ENCODE results near the gene STAT3. TPM values are rescaled to one million over a fixed set of nuclear protein-coding genes. Genes with fewer than 3 reads are reported as not detected.

Gene STAT3
- polyA plus RNA-seq, 1 of the 3 experiments (the other 2 are of a cell fraction), result 35.7 TPM

DNA sequence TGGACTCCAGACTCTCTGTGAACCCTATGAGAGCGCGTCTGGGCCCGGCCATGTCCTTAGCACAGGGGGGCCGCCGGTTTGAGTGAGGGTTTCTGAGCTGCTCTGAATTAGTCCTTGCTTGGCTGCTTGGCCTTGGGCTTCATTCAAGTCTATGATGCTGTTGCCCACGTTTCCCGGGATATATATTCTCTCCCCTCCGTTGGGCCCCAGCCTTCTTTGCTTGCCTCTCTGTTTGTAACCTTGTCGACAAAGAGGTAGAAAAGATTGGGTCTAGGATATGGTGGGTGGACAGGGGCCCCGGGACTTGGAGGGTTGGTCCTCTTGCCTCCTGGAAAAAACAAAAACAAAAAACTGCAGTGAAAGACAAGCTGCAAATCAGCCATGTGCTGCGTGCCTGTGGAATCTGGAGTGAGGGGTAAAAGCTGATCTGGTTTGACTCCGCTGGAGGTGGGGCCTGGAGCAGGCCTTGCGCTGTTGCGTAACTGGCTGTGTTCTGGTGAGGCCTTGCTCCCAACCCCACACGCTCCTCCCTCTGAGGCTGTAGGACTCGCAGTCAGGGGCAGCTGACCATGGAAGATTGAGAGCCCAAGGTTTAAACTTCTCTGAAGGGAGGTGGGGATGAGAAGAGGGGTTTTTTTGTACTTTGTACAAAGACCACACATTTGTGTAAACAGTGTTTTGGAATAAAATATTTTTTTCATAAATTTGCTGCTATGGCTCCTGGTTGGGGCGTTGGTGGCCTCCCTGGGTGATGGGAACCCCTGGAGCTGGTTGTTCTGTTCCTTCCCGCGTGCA, 76.8 kb downstream of the STAT3 start:
- TF ChIP-seq, protein P1, sequence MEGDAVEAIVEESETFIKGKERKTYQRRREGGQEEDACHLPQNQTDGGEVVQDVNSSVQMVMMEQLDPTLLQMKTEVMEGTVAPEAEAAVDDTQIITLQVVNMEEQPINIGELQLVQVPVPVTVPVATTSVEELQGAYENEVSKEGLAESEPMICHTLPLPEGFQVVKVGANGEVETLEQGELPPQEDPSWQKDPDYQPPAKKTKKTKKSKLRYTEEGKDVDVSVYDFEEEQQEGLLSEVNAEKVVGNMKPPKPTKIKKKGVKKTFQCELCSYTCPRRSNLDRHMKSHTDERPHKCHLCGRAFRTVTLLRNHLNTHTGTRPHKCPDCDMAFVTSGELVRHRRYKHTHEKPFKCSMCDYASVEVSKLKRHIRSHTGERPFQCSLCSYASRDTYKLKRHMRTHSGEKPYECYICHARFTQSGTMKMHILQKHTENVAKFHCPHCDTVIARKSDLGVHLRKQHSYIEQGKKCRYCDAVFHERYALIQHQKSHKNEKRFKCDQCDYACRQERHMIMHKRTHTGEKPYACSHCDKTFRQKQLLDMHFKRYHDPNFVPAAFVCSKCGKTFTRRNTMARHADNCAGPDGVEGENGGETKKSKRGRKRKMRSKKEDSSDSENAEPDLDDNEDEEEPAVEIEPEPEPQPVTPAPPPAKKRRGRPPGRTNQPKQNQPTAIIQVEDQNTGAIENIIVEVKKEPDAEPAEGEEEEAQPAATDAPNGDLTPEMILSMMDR (IDR thresholded peaks at IDR 0.05), result no peak
- TF ChIP-seq MXI1 (IDR thresholded peaks at IDR 0.05; ENCODE audit: low read depth, low read length), result peak; percentile 90
- peak in 1 of 2 experiments; percentile 38; a peak in 1 of 4 replicates for TF ChIP-seq EP300 (IDR thresholded peaks at IDR 0.05; ENCODE audit: borderline replicate concordance in 1 of 2, low read depth in 1 of 2, low read length in 1 of 2)
- TF ChIP-seq FOXJ3 (CRISPR knock-in tag; IDR thresholded peaks at IDR 0.05), result no peak
- Histone ChIP-seq H3K79me2 (ENCODE audit: insufficient read depth) (no peaks in the 10 kb centered on the region), H3K9ac (no peak overlapping the region), H4K20me1 (ENCODE audit: insufficient read depth) (no peaks in the 10 kb centered on the region), H3F3A (replicated peaks; ENCODE audit: insufficient read depth) (peaks cover 14% of the 10 kb centered on the region), H3K9me2 (no peaks in the 10 kb centered on the region), H3K4me3 (ENCODE audit: low read depth in 2 of 2, low read length in 1 of 2) (no peak overlapping the region), H2AFZ (ENCODE audit: low read depth) (no peak overlapping the region), H3K27ac (ENCODE audit: low read depth in 2 of 2, low read length in 1 of 2) (peak overlapping the region in 1 of 2 experiments; percentile 51; a peak in 2 of 4 replicates), H3K4me1 (ENCODE audit: control insufficient read depth in 1 of 2, insufficient read depth in 2 of 2, low read depth in 1 of 2, low read length in 1 of 2) (peaks cover 0 to 15% of the 10 kb centered on the region in 2 experiments; a peak in 2 of 4 replicates), H3K27me3 (ENCODE audit: insufficient read depth) (no peaks in the 10 kb centered on the region), H3K9me3 (no peaks in the 10 kb centered on the region), H3K36me3 (replicated peaks in 1 of 2; ENCODE audit: control insufficient read depth in 1 of 2, insufficient read depth in 2 of 2, low read length in 1 of 2) (peaks cover 12 to 28% of the 10 kb centered on the region in 2 experiments), H3K4me2 (peak overlapping the region; percentile 26; the same call in 1 of the 2 replicates)
- WGBS (ENCODE audit: low lambda C conversion rate), result 88% methylated on average over 19 of the region's 19 CpGs
- ChIA-PET CTCF (interaction anchor here (0.6 to 26.2 kb wide), 31 partner anchors 10 to 345 kb away, joined by 3 to 683 read pairs (median 5); partner anchors contain the start of genes CAVIN1, CNP, KCNH4 and STAT3), POLR2A (interaction anchor here (1.0 to 1.3 kb wide), 3 partner anchors 34 to 118 kb away, joined by 3 to 4 read pairs (median 4); partner anchors contain the start of gene STAT3)
- peak; percentile 82 for DNase-seq

- Histone ChIP-seq H3K4me3 (ENCODE audit: low read depth in 2 of 2, low read length in 1 of 2) (no peak overlapping the region), H2AFZ (ENCODE audit: low read depth) (no peak overlapping the region), H4K20me1 (ENCODE audit: insufficient read depth) (no peaks in the 10 kb centered on the region), H3K4me2 (no peak overlapping the region), H3K79me2 (ENCODE audit: insufficient read depth) (no peaks in the 10 kb centered on the region), H3F3A (replicated peaks; ENCODE audit: insufficient read depth) (peaks cover 14% of the 10 kb centered on the region), H3K27me3 (ENCODE audit: insufficient read depth) (no peaks in the 10 kb centered on the region), H3K27ac (ENCODE audit: low read depth in 2 of 2, low read length in 1 of 2) (no peak overlapping the region), H3K9me3 (no peaks in the 10 kb centered on the region), H3K9ac (no peak overlapping the region), H3K9me2 (no peaks in the 10 kb centered on the region), H3K36me3 (replicated peaks in 1 of 2; ENCODE audit: control insufficient read depth in 1 of 2, insufficient read depth in 2 of 2, low read length in 1 of 2) (peaks cover 6 to 23% of the 10 kb centered on the region in 2 experiments), H3K4me1 (ENCODE audit: control insufficient read depth in 1 of 2, insufficient read depth in 2 of 2, low read depth in 1 of 2, low read length in 1 of 2) (peaks cover 0 to 15% of the 10 kb centered on the region in 2 experiments; a peak in 2 of 4 replicates)
- no peak for DNase-seq
- 82% methylated on average over 8 of the region's 9 CpGs for WGBS (ENCODE audit: low lambda C conversion rate)
- ChIA-PET CTCF (interaction anchor here (1.0 to 26.2 kb wide), 9 partner anchors 9 to 93 kb away, joined by 3 to 683 read pairs (median 13); partner anchors contain the start of genes STAT3 and STAT5B), POLR2A (interaction anchor here (1.0 kb wide), 1 partner anchor 117 kb away, joined by 3 read pairs; no protein-coding TSS in a partner anchor)
- no peak for TF ChIP-seq EZH2phosphoT487 (IDR thresholded peaks at IDR 0.05; ENCODE audit: borderline replicate concordance, low read depth)
- no peak for TF ChIP-seq GATA2 (CRISPR knock-in tag; IDR thresholded peaks at IDR 0.05)
- TF ChIP-seq ELF1 (IDR thresholded peaks at IDR 0.05), result no peak
- TF ChIP-seq GABPA (IDR thresholded peaks at IDR 0.05; ENCODE audit: low read depth), result no peak
- TF ChIP-seq, protein P2, sequence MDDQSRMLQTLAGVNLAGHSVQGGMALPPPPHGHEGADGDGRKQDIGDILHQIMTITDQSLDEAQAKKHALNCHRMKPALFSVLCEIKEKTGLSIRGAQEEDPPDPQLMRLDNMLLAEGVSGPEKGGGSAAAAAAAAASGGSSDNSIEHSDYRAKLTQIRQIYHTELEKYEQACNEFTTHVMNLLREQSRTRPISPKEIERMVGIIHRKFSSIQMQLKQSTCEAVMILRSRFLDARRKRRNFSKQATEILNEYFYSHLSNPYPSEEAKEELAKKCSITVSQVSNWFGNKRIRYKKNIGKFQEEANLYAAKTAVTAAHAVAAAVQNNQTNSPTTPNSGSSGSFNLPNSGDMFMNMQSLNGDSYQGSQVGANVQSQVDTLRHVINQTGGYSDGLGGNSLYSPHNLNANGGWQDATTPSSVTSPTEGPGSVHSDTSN (IDR thresholded peaks at IDR 0.05), result no peak
- no peak for TF ChIP-seq POLR2AphosphoS5 (IDR thresholded peaks at IDR 0.05; ENCODE audit: low read depth, low read length)
- TF ChIP-seq FOXM1 (IDR thresholded peaks at IDR 0.05; ENCODE audit: low read depth), result no peak
- no peak for TF ChIP-seq USF1 (IDR thresholded peaks at IDR 0.05; ENCODE audit: borderline replicate concordance, low read depth)
- TF ChIP-seq JUND (IDR thresholded peaks at IDR 0.05), result no peak
- TF ChIP-seq MXI1 (IDR thresholded peaks at IDR 0.05; ENCODE audit: low read depth, low read length), result no peak
Measured at GRCh38 chr17:42310787-42311215, 77.4 kb downstream of the STAT3 start.
